NT2/D1 (cell line): ENCODE results near the gene PGA4.
"Not testable (repeated sequence)": the region's sequence is repeated elsewhere in the genome, so short reads cannot be mapped to it uniquely, and the experiment has no call there.

Source experiments
- DNase-seq: peaks from one replicate; pipeline ENCODE4 v3.0.0-alpha.2; 2011; ENCODE audit warnings: low read depth, low spot score
- H3K27me3 ChIP-seq: 2 replicates; pipeline ENCODE4 v1.6.0; 2011; ENCODE audit warnings: mild to moderate bottlenecking; ENCODE audit not compliant: insufficient read length, insufficient read depth
- H3K36me3 ChIP-seq: 2 replicates; pipeline ENCODE4 v1.6.1; 2011; ENCODE audit warnings: mild to moderate bottlenecking, low read length, mixed read lengths; ENCODE audit not compliant: insufficient read depth, insufficient read length
- H3K4me1 ChIP-seq: 2 replicates; pipeline ENCODE4 v1.5.1; 2011; ENCODE audit not compliant: insufficient read depth, insufficient read length
- H3K4me3 ChIP-seq: 2 replicates; pipeline ENCODE4 v1.5.1; 2011; ENCODE audit warnings: low read depth; ENCODE audit not compliant: insufficient read length
- H3K9ac ChIP-seq: 2 replicates; pipeline ENCODE4 v1.6.0; 2011; ENCODE audit warnings: low read depth; ENCODE audit not compliant: insufficient read length
- H3K9me3 ChIP-seq: 2 replicates; pipeline ENCODE4 v1.5.1; 2011; ENCODE audit warnings: mild to moderate bottlenecking, low read length; ENCODE audit not compliant: insufficient read depth
- SUZ12 ChIP-seq: IDR thresholded peaks from 2 replicates; pipeline ENCODE4 v1.6.1; 2011; ENCODE audit not compliant: insufficient read length, insufficient read depth; ENCODE audit errors: extremely low read depth
- YY1 ChIP-seq: IDR thresholded peaks from 2 replicates; pipeline ENCODE4 v1.6.1; 2011; ENCODE audit not compliant: insufficient read length, insufficient read depth
- ZNF274 ChIP-seq: IDR thresholded peaks from 2 replicates; pipeline ENCODE4 v1.6.1; 2011; ENCODE audit warnings: mild to moderate bottlenecking, low read depth, low read length

Gene PGA4

DNA sequence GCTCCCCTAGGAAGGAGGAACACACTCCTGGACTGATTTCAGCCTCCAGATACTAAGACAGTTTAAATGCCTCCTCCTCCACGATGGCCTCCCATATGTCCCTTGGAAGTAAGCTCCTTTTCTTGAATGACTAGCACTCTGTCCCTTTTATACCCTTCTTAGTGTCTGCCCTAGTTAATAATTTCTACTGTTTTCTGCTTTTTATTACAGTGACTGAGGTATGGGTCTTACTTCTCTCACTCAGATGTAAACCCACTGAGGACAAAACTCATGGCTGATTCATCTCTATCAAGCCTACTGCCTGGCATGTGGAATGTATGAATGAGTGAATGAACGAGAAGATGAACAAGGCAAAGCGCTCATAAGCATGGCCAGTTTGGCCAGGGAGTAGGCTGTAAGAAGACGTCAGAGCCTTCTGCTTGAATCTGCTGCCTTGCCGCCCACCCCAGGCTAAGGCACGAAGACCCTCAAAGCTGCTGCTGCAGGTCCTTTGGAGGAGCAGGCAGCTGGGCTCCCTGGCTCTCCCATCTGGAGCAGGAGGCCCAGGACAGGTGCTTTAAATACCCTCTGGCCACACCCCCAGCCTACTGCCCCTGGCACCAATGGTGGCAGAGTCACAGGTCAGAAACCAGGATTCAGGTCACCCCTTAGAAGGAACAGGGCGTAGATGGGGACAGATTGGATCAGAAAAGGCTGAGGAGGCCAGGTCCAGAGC is 27.0 kb upstream of the PGA4 start:
- DNase-seq: no peak
- H3K4me1 ChIP-seq: peaks cover 4% of the 10 kb centered on the region
- no peak overlapping the region for H3K4me3 ChIP-seq
- TF ChIP-seq ZNF274 (no peak), SUZ12 (no peak), YY1 (no peak)
- H3K27me3 ChIP-seq: peaks cover 3% of the 10 kb centered on the region
- peaks cover 25% of the 10 kb centered on the region; the same call in 1 of the 2 replicates for H3K9me3 ChIP-seq
- no peaks in the 10 kb centered on the region for H3K36me3 ChIP-seq
- H3K9ac ChIP-seq: no peak overlapping the region

DNA sequence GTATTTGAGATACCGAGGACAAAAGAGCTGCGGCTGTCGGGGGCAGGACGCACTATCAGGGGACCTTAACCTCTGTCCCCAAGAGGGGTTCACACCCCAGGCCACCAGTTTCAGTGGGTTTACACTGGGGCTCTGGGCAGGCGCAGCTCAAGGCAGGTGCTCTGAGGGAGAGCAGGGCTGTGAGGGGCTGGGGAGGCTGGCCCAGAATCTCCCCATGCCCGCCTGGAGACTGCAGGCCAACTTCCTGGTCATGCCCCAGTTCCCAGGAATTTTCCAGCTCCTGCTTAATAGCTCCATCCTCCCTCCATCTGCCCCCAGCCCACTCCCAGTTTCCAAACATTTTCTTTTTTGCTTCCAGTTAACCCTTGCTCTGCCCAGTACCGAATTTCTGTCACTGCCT is 26.4 kb upstream of the PGA4 start:
- Histone ChIP-seq H3K4me1 (peaks cover 4% of the 10 kb centered on the region), H3K27me3 (peaks cover 3% of the 10 kb centered on the region), H3K4me3 (no peak overlapping the region), H3K9me3 (peaks cover 22% of the 10 kb centered on the region; the same call in 1 of the 2 replicates), H3K9ac (no peak overlapping the region), H3K36me3 (no peaks in the 10 kb centered on the region)
- no peak for DNase-seq
- TF ChIP-seq ZNF274 (no peak), YY1 (no peak), SUZ12 (no peak)

GRCh38 chr11:61198361-61198760 is 23.8 kb upstream of the PGA4 start:
- no peaks in the 10 kb centered on the region for H3K36me3 ChIP-seq
- no peak overlapping the region for H3K4me3 ChIP-seq
- H3K9ac ChIP-seq: no peak overlapping the region
- peaks cover 4% of the 10 kb centered on the region for H3K4me1 ChIP-seq
- TF ChIP-seq ZNF274: no peak
- no peak for TF ChIP-seq YY1
- TF ChIP-seq SUZ12: no peak
- peaks cover 3% of the 10 kb centered on the region for H3K27me3 ChIP-seq
- peaks cover 21% of the 10 kb centered on the region; the same call in 1 of the 2 replicates for H3K9me3 ChIP-seq
- DNase-seq: no peak

DNA sequence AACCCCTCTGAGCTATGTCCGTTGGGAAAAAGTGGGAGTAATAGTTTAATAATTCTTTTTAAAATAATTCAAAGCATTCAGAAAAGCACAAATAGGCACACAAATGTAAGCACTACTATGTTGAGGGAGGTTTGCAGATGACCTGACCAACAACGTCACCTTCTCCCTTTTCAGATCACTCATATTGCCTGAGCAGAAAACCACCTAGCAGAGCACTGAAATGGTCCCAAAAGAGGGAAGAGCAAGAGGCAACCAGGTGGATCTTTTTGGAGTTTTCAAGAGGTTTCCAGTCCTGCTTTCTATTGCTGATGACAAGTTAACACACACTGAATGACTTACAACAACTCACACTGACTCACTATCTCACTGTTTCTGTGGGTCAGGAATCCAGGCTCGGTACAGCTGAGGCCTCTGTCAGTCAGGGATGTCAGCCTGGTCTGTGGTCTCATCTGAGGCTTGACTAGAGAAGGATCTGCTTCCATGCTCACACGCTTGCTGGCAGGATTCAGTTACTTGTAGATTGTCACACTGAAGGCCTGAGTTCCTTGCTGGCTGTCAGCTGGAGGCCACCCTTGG is 23.1 kb upstream of the PGA4 start:
- H3K36me3 ChIP-seq: no peaks in the 10 kb centered on the region
- H3K4me1 ChIP-seq: no peaks in the 10 kb centered on the region
- H3K4me3 ChIP-seq: no peak overlapping the region
- TF ChIP-seq ZNF274 (no peak), YY1 (no peak), SUZ12 (no peak)
- no peaks in the 10 kb centered on the region for H3K27me3 ChIP-seq
- no peak overlapping the region for H3K9ac ChIP-seq
- no peak for DNase-seq
- peaks cover 21% of the 10 kb centered on the region; the same call in 1 of the 2 replicates for H3K9me3 ChIP-seq

GRCh38 chr11:61201476-61201875 is 20.7 kb upstream of the PGA4 start:
- H3K4me1 ChIP-seq: no peaks in the 10 kb centered on the region
- TF ChIP-seq SUZ12 (no peak), ZNF274 (no peak), YY1 (no peak)

DNA sequence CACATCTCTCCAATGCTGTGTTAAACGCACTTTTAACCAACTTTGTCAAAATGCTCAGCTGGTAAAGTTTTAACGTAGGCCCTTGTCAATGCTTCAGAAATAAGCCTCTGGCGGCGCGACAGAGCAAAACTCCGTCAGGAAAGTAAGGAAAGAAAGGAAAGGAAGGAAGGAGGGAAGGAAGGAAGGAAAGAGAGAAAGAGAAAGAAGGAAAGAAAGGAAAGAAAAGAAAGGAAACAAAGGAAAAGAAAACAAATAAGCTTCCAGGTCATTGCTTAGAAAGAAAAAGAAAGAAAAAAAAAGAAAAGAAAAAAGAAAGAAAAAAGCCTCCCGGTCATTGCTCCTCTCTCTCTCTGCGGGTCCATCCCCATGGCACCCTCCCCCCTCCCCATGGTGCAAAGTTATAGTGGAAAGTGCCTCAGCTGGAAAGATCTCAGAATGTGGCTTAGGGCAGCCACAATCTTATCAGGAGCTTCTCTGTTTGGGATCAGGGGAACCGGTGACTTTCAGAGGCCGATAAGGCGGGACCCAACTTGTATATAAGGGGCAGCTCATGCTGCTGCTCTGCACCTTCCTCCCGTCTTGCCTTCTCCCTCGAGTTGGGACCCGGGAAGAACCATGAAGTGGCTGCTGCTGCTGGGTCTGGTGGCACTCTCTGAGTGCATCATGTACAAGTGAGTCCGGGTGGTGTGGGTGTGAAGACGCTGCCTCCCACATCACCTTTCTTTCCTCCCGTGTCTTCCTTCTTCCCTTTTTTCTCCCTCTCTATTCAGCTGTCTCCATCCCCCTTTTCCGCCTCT is 19.0 kb upstream of the PGA4 start, which contains the start of gene PGA3:
Gene PGA3 (plus strand): TSS at position 566 of the 797 bp plus-strand sequence. CDS start 50 bp downstream, at position 616.
- H3K27me3 ChIP-seq, H3K9ac ChIP-seq, H3K4me1 ChIP-seq, H3K4me3 ChIP-seq, H3K36me3 ChIP-seq, DNase-seq: not testable (repeated sequence)
- peaks cover 21% of the 10 kb centered on the region; the same call in 1 of the 2 replicates for H3K9me3 ChIP-seq

More at GRCh38 chr11:61201476-61201875, 20.7 kb upstream of the PGA4 start:
- H3K9me3 ChIP-seq: peaks cover 21% of the 10 kb centered on the region; the same call in 1 of the 2 replicates
- no peak overlapping the region for H3K4me3 ChIP-seq
- DNase-seq: no peak
- H3K27me3 ChIP-seq: no peaks in the 10 kb centered on the region
- no peak overlapping the region for H3K9ac ChIP-seq
- no peaks in the 10 kb centered on the region for H3K36me3 ChIP-seq

DNA sequence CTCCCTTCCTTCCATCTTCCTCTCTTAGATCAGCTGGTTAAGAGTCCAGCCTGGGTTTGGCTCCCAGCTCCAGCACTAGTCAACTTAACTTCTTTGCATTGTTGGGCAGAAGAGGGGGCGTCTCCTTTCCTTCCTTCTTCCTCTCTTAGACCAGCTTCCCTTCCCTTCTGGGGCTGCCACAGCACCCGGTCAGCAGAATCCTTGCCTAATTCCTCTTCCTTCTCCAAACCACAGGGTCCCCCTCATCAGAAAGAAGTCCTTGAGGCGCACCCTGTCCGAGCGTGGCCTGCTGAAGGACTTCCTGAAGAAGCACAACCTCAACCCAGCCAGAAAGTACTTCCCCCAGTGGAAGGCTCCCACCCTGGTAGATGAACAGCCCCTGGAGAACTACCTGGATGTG is 18.3 kb upstream of the PGA4 start:
- not testable (repeated sequence) for H3K27me3 ChIP-seq, H3K4me3 ChIP-seq, H3K4me1 ChIP-seq, H3K9ac ChIP-seq, DNase-seq, H3K36me3 ChIP-seq
- peaks cover 13% of the 10 kb centered on the region; the same call in 1 of the 2 replicates for H3K9me3 ChIP-seq

GRCh38 chr11:61204502-61205059 is 17.6 kb upstream of the PGA4 start:
- H3K4me3 ChIP-seq, H3K36me3 ChIP-seq, H3K27me3 ChIP-seq, H3K4me1 ChIP-seq, DNase-seq, H3K9me3 ChIP-seq, H3K9ac ChIP-seq: not testable (repeated sequence)

DNA sequence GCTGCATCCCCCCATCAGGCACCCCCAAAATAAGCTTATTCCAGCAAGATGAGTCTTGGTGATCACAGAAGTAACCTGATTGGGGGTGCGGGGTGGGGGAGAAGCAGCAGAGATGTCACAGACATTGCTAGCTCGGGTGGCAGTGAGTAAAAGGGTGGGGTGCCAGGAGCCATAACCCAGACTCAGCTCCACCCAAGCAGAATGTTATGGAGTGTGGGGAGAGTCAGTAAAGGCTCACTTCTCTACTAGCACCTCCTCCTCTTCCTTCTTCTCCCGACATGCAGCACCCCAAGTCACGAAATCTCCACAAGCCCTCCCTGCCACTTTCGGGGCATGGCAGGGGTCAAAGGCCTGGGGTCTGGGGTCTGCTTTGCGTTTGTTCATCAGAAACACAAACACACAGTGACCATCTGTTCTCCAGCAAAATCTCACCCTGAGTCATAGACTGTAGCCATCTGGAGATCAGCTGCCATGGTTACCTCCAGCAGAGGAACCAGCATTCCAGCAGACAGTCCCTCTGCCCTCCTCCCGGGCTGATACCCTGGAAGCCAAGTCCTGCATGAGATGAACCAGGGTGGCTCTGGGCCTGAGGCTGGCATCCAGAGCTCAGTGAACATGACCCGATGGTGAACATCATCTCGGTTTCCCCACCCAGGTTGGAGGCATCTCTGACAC is 14.4 kb upstream of the PGA4 start:
- not testable (repeated sequence) for H3K9ac ChIP-seq, H3K36me3 ChIP-seq, DNase-seq, H3K4me3 ChIP-seq, H3K27me3 ChIP-seq, H3K9me3 ChIP-seq, H3K4me1 ChIP-seq

GRCh38 chr11:61210629-61211028 is 11.5 kb upstream of the PGA4 start:
- H3K27me3 ChIP-seq, H3K9ac ChIP-seq, H3K36me3 ChIP-seq, H3K4me1 ChIP-seq, DNase-seq, H3K4me3 ChIP-seq, H3K9me3 ChIP-seq: not testable (repeated sequence)
